Skin of body (tissue), 2 donors: Measurements from ENCODE around the gene LGALS14. TPM values are rescaled to one million over a fixed set of nuclear protein-coding genes. Genes with fewer than 3 reads are reported as not detected.
"Not testable (repeated sequence)": the region's sequence is repeated elsewhere in the genome, so short reads cannot be mapped to it uniquely, and the experiment has no call there.

Experiments
- DNase-seq: peaks from one replicate; lab custom pipeline; 2025; lab: John Stamatoyannopoulos, UW
- total RNA-seq: library from RNA; depleted of rRNA; stranded (reverse); fragments of >200 nt; gene quantifications from one replicate; pipeline ENCODE4 v1.2.3, GENCODE V29; 2014

The LGALS14 gene
- not detected for total RNA-seq

- DNase-seq, result no peak
Observed at GRCh38 chr19:39704181-39705044, at the start of gene LGALS14. TSS of gene LGALS14 (plus strand) at chr19:39704481. CDS start at chr19:39704529, 48 bp downstream.

- no peak for DNase-seq
Observed at GRCh38 chr19:39655613-39656012, 48.7 kb upstream of the LGALS14 start, which contains the start of gene LGALS16. TSS of gene LGALS16 (plus strand) at chr19:39655913. CDS start at chr19:39655962, 49 bp downstream.

GRCh38 chr19:39659791-39660190 lies 44.5 kb upstream of the LGALS14 start:
- no peak for DNase-seq

GRCh38 chr19:39660661-39661060 lies 43.6 kb upstream of the LGALS14 start:
- no peak for DNase-seq

- DNase-seq, result no peak
Observed at GRCh38 chr19:39661565-39661964, 42.7 kb upstream of the LGALS14 start.

- not testable (repeated sequence) for DNase-seq
Observed at GRCh38 chr19:39669860-39670259, 34.4 kb upstream of the LGALS14 start.

GRCh38 chr19:39670998-39671397 lies 33.3 kb upstream of the LGALS14 start:
- no peak for DNase-seq

GRCh38 chr19:39671739-39672363 lies 32.4 kb upstream of the LGALS14 start:
- DNase-seq, result no peak

GRCh38 chr19:39672473-39672872 lies 31.8 kb upstream of the LGALS14 start:
- DNase-seq, result no peak

GRCh38 chr19:39673862-39674261 lies 30.4 kb upstream of the LGALS14 start:
- not testable (repeated sequence) for DNase-seq

GRCh38 chr19:39676004-39676403 lies 28.3 kb upstream of the LGALS14 start:
- no peak for DNase-seq

- no peak for DNase-seq
Observed at GRCh38 chr19:39677961-39678889, 26.1 kb upstream of the LGALS14 start.

- no peak for DNase-seq
Observed at GRCh38 chr19:39679056-39679790, 25.1 kb upstream of the LGALS14 start.

- DNase-seq, result no peak
Observed at GRCh38 chr19:39679791-39680168, 24.5 kb upstream of the LGALS14 start.

GRCh38 chr19:39680593-39680992 lies 23.7 kb upstream of the LGALS14 start:
- no peak for DNase-seq

GRCh38 chr19:39681416-39681815 lies 22.9 kb upstream of the LGALS14 start:
- no peak for DNase-seq

GRCh38 chr19:39684267-39684666 lies 20.0 kb upstream of the LGALS14 start:
- DNase-seq, result no peak

- DNase-seq, result no peak
Observed at GRCh38 chr19:39686739-39687138, 17.5 kb upstream of the LGALS14 start.

- not testable (repeated sequence) for DNase-seq
Observed at GRCh38 chr19:39688637-39689036, 15.6 kb upstream of the LGALS14 start.

- no peak for DNase-seq
Observed at GRCh38 chr19:39692166-39692565, 12.1 kb upstream of the LGALS14 start.

- no peak for DNase-seq
Observed at GRCh38 chr19:39692822-39693221, 11.5 kb upstream of the LGALS14 start.
